Hypothalamus (tissue), 51 donors: ENCODE measurements around the gene APOL2.
"Not testable (repeated sequence)": the region's sequence is repeated elsewhere in the genome, so short reads cannot be mapped to it uniquely, and the experiment has no call there.

Experiments used
- DNase-seq, 51 donors: peaks; one replicate each; lab custom pipeline; 2025; lab: John Stamatoyannopoulos, UW

Gene APOL2

DNA sequence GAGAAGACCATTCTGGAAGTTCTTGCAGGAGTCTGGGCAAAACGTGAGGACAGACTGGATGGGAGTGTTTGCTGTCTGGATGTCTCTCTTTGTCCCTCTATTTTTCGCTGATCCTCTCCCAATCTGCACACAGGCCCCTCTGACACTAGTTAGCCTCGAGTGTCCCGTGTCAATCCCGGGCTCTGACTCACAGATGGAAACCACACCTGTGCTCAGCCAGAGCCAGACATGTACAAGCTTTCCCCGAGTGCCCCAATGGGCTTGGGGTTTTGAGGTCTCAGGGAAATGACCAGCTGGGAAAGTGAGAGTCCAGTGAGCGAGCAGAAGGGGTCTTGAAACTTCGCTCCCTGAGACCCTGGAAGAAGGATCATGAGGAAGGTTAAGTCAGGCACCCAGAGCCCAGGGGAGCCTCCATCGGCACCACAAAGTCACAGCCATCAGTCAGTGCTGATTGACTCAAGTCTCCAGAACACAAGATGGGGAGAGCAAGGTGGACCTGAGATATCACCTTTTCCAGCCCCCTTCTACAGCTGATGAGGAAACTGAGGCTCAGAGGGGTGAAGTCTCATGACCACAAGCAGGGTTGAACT, 13.9 kb downstream of the APOL2 start:
- DNase-seq: no peak

- DNase-seq: no peak
These were observed 15.1 kb downstream of the APOL2 start for GRCh38 chr22:36224245-36224644.

GRCh38 chr22:36223504-36223903, 15.8 kb downstream of the APOL2 start:
- no peak for DNase-seq

DNA sequence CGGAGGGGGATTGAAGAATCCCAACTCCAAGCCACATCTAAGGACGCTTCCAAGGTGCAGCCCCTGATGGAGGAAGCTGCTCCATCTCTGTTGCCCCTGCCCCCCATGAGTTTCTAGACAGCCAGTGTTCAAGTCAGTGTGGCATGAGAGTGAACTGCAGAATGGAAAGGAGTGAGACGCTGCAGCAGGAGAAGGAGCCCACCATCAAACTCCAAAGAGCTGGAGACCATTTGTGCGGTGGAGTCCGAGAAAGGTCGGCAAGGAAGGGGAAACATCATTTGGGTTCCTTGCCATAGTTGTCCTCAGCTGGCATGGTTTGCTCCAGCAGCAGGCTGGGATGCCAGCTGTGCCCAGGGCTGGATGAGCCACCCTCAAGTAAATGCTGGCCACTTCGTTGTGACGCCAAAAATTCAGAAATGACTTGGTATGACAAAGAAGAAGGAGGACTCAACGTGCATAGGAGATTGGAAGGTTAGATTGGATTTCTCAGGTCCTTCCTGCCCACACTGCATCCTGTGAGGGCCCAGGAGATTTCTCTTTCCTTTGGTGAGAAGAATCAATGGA, 16.4 kb downstream of the APOL2 start:
- DNase-seq: no peak

GRCh38 chr22:36221799-36222751, 17.3 kb downstream of the APOL2 start:
- DNase-seq: peak in 20 of 51 donors; percentile 11 to 60 (median 26)

GRCh38 chr22:36220451-36220921, 18.8 kb downstream of the APOL2 start:
- DNase-seq: no peak

GRCh38 chr22:36218648-36219193, 20.6 kb downstream of the APOL2 start:
- DNase-seq: no peak

DNA sequence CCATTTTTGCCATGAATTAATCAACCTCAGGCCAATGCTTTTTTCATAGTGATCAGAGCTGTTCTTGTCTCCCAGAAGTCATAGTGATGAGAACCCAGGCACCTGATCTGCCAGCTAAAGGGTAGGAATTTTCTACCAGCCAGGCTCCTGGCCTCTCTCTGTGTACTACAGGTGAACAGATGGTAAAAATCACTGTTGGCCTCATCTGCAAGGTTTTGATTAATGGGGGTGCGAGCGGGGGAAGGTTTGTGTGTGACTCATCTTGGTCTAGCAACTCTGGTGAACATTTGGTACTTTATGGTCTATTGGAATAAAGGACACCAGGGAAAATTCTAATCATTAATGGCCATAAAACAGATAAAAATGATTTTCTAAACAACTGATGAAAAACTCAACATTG, 23.3 kb downstream of the APOL2 start:
- DNase-seq: no peak

DNA sequence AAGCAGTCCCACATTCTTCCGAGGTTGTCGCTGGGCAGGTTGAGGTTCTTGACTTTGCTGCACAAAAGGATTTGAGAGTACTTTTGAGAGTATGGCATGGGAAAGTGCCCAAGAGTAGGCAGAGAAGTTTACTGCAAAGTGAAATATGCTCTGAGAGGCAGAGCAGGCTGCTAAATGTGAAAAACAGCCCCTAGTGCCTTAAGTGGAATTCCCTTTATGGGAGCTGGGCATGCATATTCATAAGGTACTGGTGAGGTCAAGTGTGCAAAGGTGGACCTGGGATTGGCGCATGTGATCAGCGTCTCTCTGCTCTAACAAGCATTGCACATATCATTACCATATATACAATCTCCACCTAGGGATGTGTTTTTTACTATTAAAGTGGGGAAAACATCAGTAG, 25.7 kb downstream of the APOL2 start:
- no peak for DNase-seq

DNA sequence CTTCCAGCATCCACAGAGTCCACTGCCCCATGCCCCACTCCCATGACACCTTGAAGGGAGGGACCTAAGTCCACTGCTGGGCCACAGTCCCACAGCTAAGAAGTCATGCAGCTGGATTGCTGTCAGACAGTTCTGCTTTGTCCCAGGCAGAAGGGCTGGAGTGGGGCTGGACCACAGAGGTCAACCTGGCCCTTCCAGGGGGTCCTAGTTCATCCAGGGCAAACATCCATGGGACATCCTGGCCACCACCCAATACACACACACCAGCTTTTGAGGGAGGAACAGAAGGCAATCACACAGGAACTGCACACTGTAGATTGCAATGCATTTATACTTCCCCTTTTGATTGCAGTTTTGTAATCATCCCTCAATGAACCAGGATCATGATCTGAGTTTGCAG, 26.4 kb downstream of the APOL2 start:
- no peak for DNase-seq

DNA sequence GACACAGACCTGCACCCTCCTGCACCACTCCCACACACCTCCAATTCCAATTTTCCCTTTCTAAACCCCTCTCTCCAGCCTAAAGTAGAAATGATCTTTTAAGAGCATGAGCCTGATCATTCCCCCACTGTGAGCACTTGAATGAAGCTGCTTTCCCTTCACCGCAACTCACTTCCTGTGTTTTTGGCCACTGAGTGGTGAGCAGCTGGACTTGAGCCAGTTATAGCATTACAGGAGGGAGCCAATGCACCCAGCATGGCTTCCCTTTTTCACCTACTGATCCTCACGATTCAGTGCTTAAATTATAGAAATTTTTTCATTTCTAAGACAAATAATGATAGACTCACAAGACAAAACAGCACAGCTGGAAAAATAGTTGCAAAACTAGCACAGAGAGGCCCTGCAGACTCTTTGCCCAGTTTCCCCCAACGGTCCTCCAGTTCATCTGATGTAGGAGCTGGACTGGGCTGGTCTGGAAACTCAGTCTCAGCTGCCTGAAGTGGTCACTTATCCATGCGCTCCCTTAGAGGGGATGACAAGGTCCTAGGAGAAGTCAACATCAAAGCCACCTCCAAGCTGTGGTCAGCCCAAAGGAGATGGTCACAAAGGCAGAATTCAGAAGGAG, 28.0 kb downstream of the APOL2 start:
- DNase-seq: peak in 1 of 51 donors; percentile 19

- DNase-seq: no peak
These were observed 29.1 kb downstream of the APOL2 start for GRCh38 chr22:36210224-36210623.

DNA sequence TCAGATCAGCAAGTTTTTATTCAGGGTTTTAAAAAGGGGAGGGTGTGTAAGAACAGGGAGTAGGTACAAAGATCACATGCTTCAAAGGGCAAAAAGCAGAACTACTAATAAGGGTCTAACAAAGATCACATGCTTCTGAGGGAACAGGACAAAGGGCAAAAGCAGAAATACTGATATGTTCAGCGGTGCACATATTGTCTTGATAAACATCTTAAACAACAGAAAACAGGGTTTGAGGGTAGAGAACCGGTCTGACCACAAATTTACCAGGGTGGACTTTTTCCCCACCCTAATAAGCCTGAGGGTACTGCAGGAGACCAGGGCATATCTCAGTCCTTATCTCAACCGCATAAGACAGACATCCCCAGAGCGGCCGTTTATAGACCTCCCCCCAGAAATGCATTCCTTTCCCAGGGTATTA, 29.8 kb downstream of the APOL2 start:
- DNase-seq: not testable (repeated sequence)

DNA sequence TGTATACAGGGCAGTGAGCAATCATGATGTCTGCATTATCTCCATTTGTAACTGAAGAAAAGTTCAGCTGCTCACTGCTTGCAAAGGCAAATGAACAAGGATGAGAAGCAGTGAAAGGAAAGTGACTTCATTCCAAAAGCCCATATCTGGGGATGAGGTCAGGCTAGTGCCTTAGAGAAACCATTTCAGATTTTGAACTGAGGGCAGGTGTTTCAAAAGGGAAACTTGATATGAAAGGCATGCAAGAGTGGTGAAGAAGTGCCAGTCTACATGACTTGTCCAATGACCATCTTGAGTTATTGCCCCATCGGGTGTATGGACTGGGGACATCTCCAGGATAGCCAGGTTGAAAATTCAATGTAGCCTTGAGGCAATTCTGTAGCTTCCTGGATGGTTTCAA, 30.4 kb downstream of the APOL2 start:
- no peak for DNase-seq

DNA sequence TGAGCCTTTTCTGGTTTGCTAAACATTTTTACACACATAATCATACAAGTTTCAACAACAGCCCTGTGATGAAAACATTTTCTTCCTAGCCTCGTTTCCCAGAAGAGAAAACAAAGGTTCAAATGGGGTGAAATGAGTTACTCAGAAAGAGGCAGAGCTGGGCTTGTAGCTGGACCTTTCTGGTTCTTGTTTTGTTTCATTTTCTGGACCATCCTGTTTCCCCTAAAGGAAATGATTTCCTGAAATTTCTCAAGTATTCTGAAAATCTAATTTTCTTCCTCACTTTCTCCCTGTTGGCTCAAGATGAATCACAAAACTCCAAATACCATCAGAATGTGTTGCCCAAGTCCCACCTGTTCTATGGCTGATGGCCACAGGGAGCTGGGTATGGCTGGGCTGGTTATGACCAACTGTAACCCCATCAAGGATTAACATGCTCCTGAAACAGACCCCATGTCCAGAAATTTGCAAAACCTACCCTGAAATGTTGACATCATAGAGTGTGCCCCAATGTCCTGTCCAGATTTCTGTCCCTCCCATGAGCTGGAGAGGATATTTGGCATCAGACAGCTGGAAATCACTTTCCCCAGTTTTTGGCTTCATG, 31.1 kb downstream of the APOL2 start:
- DNase-seq: no peak

DNA sequence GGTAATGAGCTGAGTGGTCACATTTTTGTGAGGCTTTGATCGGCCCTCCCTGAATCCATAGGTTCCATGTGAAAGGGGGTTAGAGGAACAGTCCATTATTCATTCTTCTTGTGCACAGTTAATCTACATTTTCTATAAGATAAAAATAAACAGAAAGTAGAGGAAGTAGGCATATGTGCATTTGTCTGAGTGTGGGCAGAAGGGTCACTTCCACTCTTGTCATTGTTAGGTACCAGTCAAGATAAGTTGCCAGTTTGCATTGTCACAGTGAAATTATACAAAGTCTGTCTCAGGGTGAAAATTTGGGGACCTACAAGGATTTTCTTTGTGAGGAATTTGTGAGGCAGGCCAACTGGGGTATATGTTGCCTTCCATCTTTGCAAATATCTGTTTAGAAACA, 33.1 kb downstream of the APOL2 start:
- no peak for DNase-seq

- not testable (repeated sequence) for DNase-seq
These were observed 33.8 kb downstream of the APOL2 start for GRCh38 chr22:36205573-36205972.

GRCh38 chr22:36204632-36205015, 34.7 kb downstream of the APOL2 start:
- no peak for DNase-seq

- DNase-seq: no peak
These were observed 35.2 kb downstream of the APOL2 start for GRCh38 chr22:36204001-36204631.

DNA sequence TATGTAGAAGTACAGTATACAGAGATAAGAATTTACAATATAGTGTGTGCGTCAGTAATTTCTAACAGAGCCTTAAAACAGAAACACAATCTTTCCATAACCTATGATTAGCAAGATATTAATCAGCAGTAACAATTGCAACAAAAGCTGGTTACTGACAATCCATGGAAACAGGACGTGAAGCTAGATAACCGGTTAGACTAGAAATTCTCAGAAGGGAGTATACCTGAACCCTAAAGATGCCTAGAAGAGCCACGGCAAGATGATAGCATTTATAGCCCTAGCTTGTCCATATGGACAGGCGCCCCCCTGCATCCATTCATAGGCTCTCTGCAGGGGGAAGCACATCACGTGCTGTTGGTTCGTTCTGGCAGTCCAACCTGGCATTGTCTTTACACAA, 35.9 kb downstream of the APOL2 start:
- not testable (repeated sequence) for DNase-seq
